IPS-11a (cell line): Measurements from ENCODE around the gene COL10A1.

Experiments
- H3K4me3 ChIP-seq: one replicate; pipeline ENCODE4 v1.5.1; 2013; ENCODE audit warnings: low read depth, low read length, control low read depth

Gene COL10A1

GRCh38 chr6:116126032-116126431 is at the start of gene COL10A1:
COL10A1 (minus strand) TSS chr6:116126132; CDS start chr6:116125492, 640 bp downstream.
- no peak within 1 kb of the TSS for H3K4me3 ChIP-seq

- H3K4me3 ChIP-seq = no peak overlapping the region
These were observed 49.4 kb upstream of the COL10A1 start for GRCh38 chr6:116175344-116175743.

GRCh38 chr6:116173928-116174327 is 48.0 kb upstream of the COL10A1 start:
- no peak overlapping the region for H3K4me3 ChIP-seq

DNA sequence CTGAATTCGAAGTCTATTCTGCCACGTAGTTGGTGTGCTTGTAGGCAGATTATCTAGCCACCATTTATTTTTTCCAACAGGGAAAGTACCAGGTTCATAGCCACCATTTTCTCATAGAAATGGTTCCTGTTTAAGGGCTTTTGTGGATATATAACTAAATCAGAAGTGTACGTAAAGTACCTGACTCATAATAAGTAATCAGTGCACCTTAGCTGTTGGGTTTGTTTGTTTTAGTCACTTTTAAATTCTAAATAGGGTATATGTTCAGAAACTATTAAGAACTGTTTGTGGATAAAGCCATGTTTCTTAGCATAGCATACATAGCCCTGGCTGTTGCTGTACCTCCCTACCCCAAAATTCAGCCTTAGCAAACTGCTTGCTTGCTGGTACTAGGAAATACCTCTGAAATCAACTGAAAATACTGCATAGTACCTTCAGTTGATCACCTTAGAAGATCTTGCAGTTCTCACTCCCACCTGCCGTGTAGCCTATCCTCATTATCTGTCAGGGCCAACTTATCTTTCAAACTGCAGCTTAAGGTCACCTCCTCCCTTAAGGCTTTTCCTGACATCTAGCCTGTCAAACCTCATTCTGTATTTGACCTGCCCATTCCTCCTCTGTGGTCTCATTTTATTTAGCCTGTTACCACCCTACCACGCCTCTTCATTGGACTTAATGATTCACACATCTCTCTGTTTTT is 44.6 kb upstream of the COL10A1 start:
- H3K4me3 ChIP-seq = no peak overlapping the region

DNA sequence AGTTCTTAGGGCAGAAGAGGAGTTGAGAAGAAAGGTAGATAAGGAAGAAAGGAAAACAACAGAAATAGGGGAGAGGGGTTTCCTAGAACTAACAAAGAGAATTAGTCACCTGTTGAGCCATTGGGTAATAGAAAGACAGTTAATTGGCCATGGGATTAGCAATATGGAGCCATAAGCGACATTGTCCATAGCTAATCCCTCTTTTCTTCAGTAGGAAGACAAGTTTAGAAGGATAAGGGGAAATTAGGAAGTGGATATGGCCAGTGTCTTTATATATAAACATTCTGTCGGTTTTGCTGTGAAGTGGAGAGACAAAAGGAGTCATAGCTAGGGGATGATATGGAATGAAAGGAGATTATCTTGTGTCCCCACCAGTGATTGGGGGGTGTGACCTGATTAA is 43.9 kb upstream of the COL10A1 start:
- H3K4me3 ChIP-seq = no peak overlapping the region

DNA sequence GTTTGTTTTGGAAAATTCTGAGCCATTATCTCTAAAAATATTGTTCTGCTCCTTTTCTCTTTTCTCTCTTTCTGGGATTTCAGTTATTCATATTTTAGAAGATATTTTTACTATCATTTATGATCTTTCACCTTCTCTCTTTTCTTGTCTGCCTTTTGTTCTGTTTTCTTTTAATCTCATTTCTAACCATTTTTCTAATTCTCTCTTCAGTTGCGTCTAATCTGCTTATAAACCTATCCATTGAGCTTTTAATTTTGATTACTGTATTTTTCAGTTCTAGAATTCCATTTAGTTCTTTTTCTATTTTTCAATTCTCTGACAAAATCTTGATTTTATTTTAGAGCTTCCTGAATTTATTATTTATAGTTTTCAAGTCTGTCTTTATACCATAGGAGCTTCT is 42.2 kb upstream of the COL10A1 start:
- no peak overlapping the region for H3K4me3 ChIP-seq

- no peak overlapping the region for H3K4me3 ChIP-seq
These were observed 40.4 kb upstream of the COL10A1 start for GRCh38 chr6:116166369-116166768.

DNA sequence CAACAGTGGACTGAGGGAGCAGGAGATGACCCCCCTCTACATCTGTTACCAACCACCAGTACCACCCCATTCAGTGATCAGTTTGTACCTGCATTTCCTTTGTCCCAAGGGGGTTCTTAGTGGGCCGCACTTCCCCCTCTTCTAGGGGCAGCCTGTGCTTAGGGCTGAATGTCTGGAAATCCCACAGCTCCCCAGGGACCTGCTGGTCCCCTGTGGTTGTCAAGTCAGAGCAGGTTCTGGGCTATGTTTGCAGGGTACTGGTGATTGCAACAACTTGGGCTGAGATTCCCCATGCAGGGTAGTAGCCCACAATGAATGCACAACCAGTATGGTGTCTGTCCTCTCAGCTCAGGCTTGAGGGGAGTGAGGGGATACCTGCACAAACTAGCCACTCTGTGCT is 39.7 kb upstream of the COL10A1 start:
- H3K4me3 ChIP-seq = no peak overlapping the region

DNA sequence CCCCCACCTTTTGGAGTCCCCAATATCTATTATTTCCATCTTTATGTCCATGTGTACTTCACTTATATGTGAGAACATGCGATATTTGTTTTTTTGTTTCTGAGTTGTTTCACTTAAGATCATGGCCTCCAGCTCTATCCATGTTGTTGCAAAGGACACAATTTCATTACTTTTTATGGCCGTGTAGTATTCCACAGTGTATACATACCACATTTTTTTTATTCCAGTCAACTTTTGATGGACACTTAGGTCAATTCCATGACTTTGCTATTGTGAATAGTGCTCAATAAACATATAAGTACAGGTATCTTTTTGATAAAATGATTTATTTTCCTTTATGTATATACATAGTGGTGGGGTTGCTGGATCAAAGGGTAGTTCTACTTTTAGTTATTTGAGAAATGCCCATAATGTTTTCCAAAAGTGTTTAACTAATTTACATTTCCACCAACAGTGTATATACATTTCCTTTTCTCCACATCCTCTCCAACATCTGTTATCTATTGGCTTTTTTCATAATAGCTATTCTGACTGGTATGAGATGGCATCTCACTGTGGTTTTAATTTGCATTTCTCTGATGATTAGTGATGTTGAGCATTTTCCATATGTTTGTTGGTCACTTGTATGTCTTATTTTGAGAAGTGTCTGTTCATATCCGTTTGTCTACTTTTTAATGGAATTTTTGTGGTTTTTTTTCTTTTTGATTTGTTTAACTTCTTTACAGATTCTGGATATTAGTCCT is 34.0 kb upstream of the COL10A1 start:
- H3K4me3 ChIP-seq = no peak overlapping the region

- H3K4me3 ChIP-seq = no peak overlapping the region
These were observed 32.7 kb upstream of the COL10A1 start for GRCh38 chr6:116158641-116159040.

- no peak overlapping the region for H3K4me3 ChIP-seq
These were observed 31.5 kb upstream of the COL10A1 start for GRCh38 chr6:116157391-116157790.

- no peak overlapping the region for H3K4me3 ChIP-seq
These were observed 30.7 kb upstream of the COL10A1 start for GRCh38 chr6:116156405-116157326.

DNA sequence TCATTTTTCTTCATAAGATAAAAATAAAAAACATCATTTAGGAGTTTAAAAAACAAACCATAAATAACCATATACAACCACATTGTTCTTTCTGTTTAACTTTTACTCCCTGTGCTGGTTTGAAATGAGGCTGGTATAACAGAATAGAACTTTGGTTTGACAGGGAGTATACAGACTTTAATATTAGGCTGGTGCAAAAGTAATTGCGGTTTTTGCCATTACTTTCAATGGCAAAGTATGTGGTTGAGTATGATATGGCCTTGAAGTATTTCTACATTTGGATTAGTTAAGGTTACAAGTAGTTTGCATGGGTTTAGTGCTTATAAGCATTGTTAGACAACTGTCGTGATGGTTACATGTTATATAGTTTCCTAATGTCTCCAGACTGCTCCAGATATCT is 29.0 kb upstream of the COL10A1 start:
- H3K4me3 ChIP-seq = no peak overlapping the region

GRCh38 chr6:116152620-116153019 is 26.7 kb upstream of the COL10A1 start:
- H3K4me3 ChIP-seq = no peak overlapping the region

DNA sequence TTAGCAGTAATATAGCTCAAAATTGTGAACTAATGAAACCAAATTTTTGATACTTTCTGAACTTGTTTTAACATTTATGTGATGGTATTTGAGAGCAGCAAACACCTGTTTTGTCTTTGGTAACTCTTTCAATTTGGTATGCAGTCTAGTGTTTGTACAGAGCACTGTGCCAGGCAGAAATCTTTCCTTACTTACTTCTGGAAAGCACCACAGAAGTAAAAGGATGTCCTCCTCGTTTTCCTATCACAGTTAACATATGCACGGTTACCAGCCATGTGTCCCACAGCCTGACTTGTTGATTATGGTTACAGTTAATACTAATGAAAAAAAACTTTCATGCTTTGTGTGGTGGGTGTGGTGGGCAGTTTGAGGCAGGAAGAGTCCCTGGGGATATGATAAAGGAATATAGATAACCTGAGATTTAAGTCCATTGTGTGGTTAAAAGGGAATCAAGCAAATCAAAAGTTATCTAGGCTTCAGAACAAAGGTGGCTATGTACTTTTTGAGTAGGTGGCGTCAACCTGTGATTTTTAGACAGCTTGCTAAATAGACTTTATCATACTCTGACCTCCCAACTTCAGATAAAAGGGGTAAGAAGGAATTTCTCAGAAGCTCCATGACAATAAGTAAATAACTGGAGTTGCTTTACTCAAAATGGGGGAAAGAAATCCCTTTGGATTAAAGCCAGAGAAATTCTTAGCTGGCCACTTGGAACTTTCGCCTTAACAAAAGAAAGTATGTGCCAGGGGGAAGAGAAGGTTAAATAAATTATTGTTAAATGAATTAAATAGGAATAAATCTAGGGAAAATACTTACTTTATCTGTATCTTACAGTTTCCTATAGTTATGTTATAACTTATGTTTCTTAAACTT is 20.1 kb upstream of the COL10A1 start:
- no peak overlapping the region for H3K4me3 ChIP-seq

DNA sequence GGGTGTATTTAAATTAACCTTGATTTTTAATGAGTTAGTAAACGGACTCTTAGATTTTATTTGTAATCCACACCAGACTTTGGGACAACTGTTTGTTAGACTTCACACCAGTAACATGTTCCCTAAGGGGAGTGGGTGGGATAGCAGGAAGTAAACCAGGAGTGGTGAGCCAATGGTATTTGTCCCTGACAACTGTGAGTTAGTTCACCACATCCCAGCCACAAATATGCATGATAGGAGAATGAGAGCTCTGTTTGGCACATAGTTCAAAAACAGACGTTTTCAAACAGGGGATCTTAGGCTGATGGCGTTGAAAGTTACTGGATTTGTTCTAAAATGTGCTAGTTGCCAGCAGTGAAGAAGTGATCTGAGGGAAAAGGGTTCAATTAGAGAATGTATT is 18.7 kb upstream of the COL10A1 start:
- no peak overlapping the region for H3K4me3 ChIP-seq

DNA sequence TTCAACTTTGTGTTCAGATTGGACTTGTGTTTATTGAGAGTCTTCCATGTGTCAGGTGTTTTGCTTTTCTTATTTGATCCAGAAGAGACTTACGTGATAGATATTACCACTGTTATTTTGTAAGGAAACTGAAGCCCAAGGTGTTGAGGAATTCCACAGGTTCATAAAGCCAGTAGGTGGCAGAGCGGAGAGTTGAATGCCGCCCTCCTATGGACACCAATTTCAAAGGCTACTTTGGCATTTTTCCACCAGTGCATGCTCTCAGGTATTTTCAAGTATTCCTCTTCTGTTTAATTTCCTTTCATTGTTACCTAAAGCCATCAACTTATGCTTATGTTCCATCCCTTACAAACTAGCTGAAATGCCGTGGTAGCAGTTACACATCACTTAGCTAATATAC is 14.0 kb upstream of the COL10A1 start:
- no peak overlapping the region for H3K4me3 ChIP-seq

- H3K4me3 ChIP-seq = no peak overlapping the region
These were observed 11.0 kb upstream of the COL10A1 start for GRCh38 chr6:116136933-116137340.

- no peak overlapping the region for H3K4me3 ChIP-seq
These were observed 10.4 kb upstream of the COL10A1 start for GRCh38 chr6:116136373-116136772.

DNA sequence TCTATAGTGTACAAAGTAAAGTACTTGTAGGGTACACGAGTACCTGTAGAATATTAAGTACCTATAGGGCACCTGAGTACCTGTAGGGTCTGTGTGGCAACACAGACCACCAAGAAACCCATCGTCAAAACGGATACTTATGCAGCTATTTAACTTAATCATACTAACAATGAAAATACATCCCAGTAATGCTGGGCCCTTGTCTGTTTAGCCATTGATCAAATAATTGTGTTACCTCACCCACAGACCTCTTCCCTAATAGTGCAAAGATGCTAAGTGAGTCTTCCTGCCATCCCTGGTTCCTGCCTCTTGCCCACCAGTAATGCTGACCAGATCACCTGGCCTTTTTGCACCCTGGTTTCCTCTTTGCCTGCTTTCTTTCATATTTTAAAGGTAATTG is 7.5 kb upstream of the COL10A1 start:
- H3K4me3 ChIP-seq = no peak overlapping the region
